ENCODE results near the gene PAPSS2. TPM values are rescaled to one million over a fixed set of nuclear protein-coding genes. Genes with fewer than 3 reads are reported as not detected.

PAPSS2 gene
- total RNA-seq, 1 experiment from 2014 or later = 24.5 TPM

DNA sequence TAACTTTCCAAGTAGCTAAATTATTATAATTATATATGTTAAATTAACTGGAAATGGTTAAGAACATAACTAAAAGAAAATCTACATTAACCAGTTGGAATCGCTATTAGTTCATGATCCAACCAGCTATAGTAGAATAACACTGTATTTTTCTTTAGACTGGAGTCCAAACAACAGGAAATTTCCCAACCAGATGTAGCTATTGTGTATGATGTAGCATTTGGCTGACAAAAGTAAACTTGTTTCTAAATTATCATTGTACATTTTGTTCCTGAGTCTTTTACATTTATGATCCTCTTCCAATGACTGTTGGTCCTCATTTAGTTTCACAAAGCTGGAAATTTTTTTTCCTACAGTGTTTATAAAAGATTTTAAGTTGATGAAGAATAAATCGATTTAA is 62.1 kb downstream of the PAPSS2 start:
- no peaks in the 10 kb centered on the region for H3K9me3 ChIP-seq (ENCODE audit: control insufficient read depth, low read depth, low read length)
- H3K27me3 Mint-ChIP-seq (ENCODE audit: low read depth) = no peaks in the 10 kb centered on the region
- H3K27me3 ChIP-seq (ENCODE audit: insufficient read depth, low read length) = no peaks in the 10 kb centered on the region
- no peaks in the 10 kb centered on the region for H3K4me1 ChIP-seq (ENCODE audit: insufficient read depth, low read length)
- H3K18ac ChIP-seq (ENCODE audit: insufficient read length, low read depth, low read length) = no peak overlapping the region
- no peaks in the 10 kb centered on the region for H3K79me2 ChIP-seq (ENCODE audit: insufficient read depth, low read length)
- H3K9ac ChIP-seq (ENCODE audit: extremely low read depth, insufficient read length, low read length) = no peak overlapping the region
- H2BK20ac ChIP-seq (ENCODE audit: low read depth, low read length, poor library complexity, severe bottlenecking) = no peak overlapping the region
- H3K27ac ChIP-seq (ENCODE audit: insufficient read length, low read depth, low read length) = no peak overlapping the region
- no peak overlapping the region for H2BK5ac ChIP-seq (ENCODE audit: insufficient read length, low read length)
- no peak overlapping the region for H3K4me2 ChIP-seq (ENCODE audit: insufficient read depth, insufficient read length, low read length)
- H3K4ac ChIP-seq (ENCODE audit: low read depth, low read length) = no peak overlapping the region
- no peaks in the 10 kb centered on the region for H3K23me2 ChIP-seq (ENCODE audit: insufficient read length, low read depth, low read length, poor library complexity, severe bottlenecking)
- no peak overlapping the region for H2BK15ac ChIP-seq (ENCODE audit: low read depth, low read length)
- H3K4me1 Mint-ChIP-seq = no peaks in the 10 kb centered on the region
- TF ChIP-seq, protein P1, sequence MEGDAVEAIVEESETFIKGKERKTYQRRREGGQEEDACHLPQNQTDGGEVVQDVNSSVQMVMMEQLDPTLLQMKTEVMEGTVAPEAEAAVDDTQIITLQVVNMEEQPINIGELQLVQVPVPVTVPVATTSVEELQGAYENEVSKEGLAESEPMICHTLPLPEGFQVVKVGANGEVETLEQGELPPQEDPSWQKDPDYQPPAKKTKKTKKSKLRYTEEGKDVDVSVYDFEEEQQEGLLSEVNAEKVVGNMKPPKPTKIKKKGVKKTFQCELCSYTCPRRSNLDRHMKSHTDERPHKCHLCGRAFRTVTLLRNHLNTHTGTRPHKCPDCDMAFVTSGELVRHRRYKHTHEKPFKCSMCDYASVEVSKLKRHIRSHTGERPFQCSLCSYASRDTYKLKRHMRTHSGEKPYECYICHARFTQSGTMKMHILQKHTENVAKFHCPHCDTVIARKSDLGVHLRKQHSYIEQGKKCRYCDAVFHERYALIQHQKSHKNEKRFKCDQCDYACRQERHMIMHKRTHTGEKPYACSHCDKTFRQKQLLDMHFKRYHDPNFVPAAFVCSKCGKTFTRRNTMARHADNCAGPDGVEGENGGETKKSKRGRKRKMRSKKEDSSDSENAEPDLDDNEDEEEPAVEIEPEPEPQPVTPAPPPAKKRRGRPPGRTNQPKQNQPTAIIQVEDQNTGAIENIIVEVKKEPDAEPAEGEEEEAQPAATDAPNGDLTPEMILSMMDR (conservative IDR thresholded peaks at IDR 0.05) = no peak
- H3K36me3 Mint-ChIP-seq (ENCODE audit: insufficient read depth in 1 of 3, low read depth in 3 of 3) = no peaks in the 10 kb centered on the region; a peak in 1 of 7 replicates
- no peak overlapping the region for H4K91ac ChIP-seq (ENCODE audit: insufficient read length, low read depth, low read length)
- no peak overlapping the region for H4K5ac ChIP-seq (ENCODE audit: insufficient read length, low read depth, low read length)
- no peak overlapping the region for H2AK5ac ChIP-seq (ENCODE audit: insufficient read length, low read length)
- DNase-seq = no peak
- no peaks in the 10 kb centered on the region for H4K20me1 ChIP-seq (ENCODE audit: control insufficient read depth, insufficient read depth, insufficient read length)
- no peak overlapping the region for H4K8ac ChIP-seq (replicated peaks; ENCODE audit: insufficient read length, low read depth, low read length)
- H3T11ph ChIP-seq (ENCODE audit: low read length) = no peak overlapping the region
- H3K27ac Mint-ChIP-seq = no peak overlapping the region
- no peak overlapping the region for H2AFZ ChIP-seq (ENCODE audit: low read length)
- 100% methylated on average over 1 of the region's 2 CpGs for WGBS (ENCODE audit: extremely low coverage, insufficient read length, low lambda C conversion rate)
- no peak overlapping the region for H3K4me3 Mint-ChIP-seq
- H2BK120ac ChIP-seq (ENCODE audit: low read depth, low read length, poor library complexity, severe bottlenecking) = no peak overlapping the region
- H3K56ac ChIP-seq (ENCODE audit: insufficient read length, low read depth, low read length) = no peak overlapping the region
- no peaks in the 10 kb centered on the region for H3K9me3 Mint-ChIP-seq
- H3K14ac ChIP-seq (ENCODE audit: insufficient read depth, low read length) = no peak overlapping the region
- H3K23ac ChIP-seq (ENCODE audit: insufficient read length, low read depth, low read length) = no peak overlapping the region
- no peaks in the 10 kb centered on the region for H3K79me1 ChIP-seq (ENCODE audit: insufficient read depth, low read depth, low read length, poor library complexity, severe bottlenecking)
- no peak overlapping the region for H2BK12ac ChIP-seq (ENCODE audit: insufficient read length, low read depth, low read length)

All from H9 (cell line).